SJCRH30 (cell line): ENCODE measurements around the gene ALKBH7. TPM values are rescaled to one million over a fixed set of nuclear protein-coding genes. Genes with fewer than 3 reads are reported as not detected.
A peak's percentile ranks its signal among the peaks of the same experiment; 100 is the strongest.
"Not testable (repeated sequence)": the region's sequence is repeated elsewhere in the genome, so short reads cannot be mapped to it uniquely, and the experiment has no call there.

ENCODE experiments used
- DNase-seq, 2 experiments: peaks; one replicate each; pipeline ENCODE4 v3.0.0-alpha.2; 2015 to 2020
- H3K27ac ChIP-seq: fragments of 250-450 bp; sonication (Bioruptor Pico); 2 replicates; pipeline ENCODE4 v1.5.1; 2020; ENCODE audit warnings: mild to moderate bottlenecking, moderate library complexity
- H3K27me3 ChIP-seq: fragments of 250-450 bp; sonication (Bioruptor Pico); 2 replicates; pipeline ENCODE4 v1.5.1; 2020; ENCODE audit warnings: mild to moderate bottlenecking, moderate library complexity
- H3K36me3 ChIP-seq: fragments of 250-450 bp; sonication (Bioruptor Pico); 2 replicates; pipeline ENCODE4 v1.5.1; 2020; ENCODE audit warnings: mild to moderate bottlenecking, moderate library complexity
- H3K4me1 ChIP-seq: fragments of 250-450 bp; sonication (Bioruptor Pico); 2 replicates; pipeline ENCODE4 v1.5.1; 2020; ENCODE audit warnings: mild to moderate bottlenecking, moderate library complexity
- H3K4me3 ChIP-seq: fragments of 250-450 bp; sonication (Bioruptor Pico); 2 replicates; pipeline ENCODE4 v1.5.1; 2020; ENCODE audit warnings: mild to moderate bottlenecking, moderate library complexity
- H3K9me3 ChIP-seq: fragments of 250-450 bp; sonication (Bioruptor Pico); replicated peaks from 2 replicates; pipeline ENCODE4 v1.5.1; 2020; ENCODE audit warnings: mild to moderate bottlenecking, moderate library complexity
- total RNA-seq: library from RNA; depleted of rRNA; stranded (reverse); fragments of >200 nt; shearing (Covaris generic); gene quantifications from 2 replicates; pipeline ENCODE4 v1.2.3, GENCODE V29; 2014; rRNA removed

The ALKBH7 gene
- total RNA-seq, result 24.6 and 28.5 TPM in 2 replicates

GRCh38 chr19:6372594-6373095 is at the start of gene ALKBH7:
Gene ALKBH7, plus strand, starts transcription at chr19:6372794. Its CDS starts 27 bp downstream, at chr19:6372821.
- Histone ChIP-seq H3K9me3 (no peaks in the 10 kb centered on the region), H3K36me3 (peaks cover 6% of the 10 kb centered on the region; the same call in 1 of the 2 replicates)

GRCh38 chr19:6324757-6325156 is 47.8 kb upstream of the ALKBH7 start:
- no peak overlapping the region for H3K27ac ChIP-seq
- no peak for DNase-seq
- no peaks in the 10 kb centered on the region for H3K36me3 ChIP-seq
- no peaks in the 10 kb centered on the region for H3K27me3 ChIP-seq
- H3K4me3 ChIP-seq, result no peak overlapping the region
- no peaks in the 10 kb centered on the region for H3K4me1 ChIP-seq
- no peaks in the 10 kb centered on the region for H3K9me3 ChIP-seq

More at GRCh38 chr19:6372594-6373095, at the start of gene ALKBH7:
- peaks cover 6% of the 10 kb centered on the region; the same call in 1 of the 2 replicates for H3K4me1 ChIP-seq
- no peaks in the 10 kb centered on the region for H3K27me3 ChIP-seq
- peak within 1 kb of the TSS; percentile 84 for H3K27ac ChIP-seq
- peak; percentile 99 to 100 for DNase-seq
- H3K4me3 ChIP-seq, result peak within 1 kb of the TSS; percentile 92

GRCh38 chr19:6325614-6326013 is 47.0 kb upstream of the ALKBH7 start:
- H3K4me3 ChIP-seq, result no peak overlapping the region
- no peaks in the 10 kb centered on the region for H3K9me3 ChIP-seq
- H3K27me3 ChIP-seq, result no peaks in the 10 kb centered on the region
- no peaks in the 10 kb centered on the region for H3K36me3 ChIP-seq
- no peak overlapping the region for H3K27ac ChIP-seq
- H3K4me1 ChIP-seq, result no peaks in the 10 kb centered on the region
- DNase-seq, result no peak

GRCh38 chr19:6326815-6327214 is 45.8 kb upstream of the ALKBH7 start:
- Histone ChIP-seq H3K36me3 (no peaks in the 10 kb centered on the region), H3K9me3 (no peaks in the 10 kb centered on the region), H3K27me3 (no peaks in the 10 kb centered on the region), H3K27ac (no peak overlapping the region), H3K4me3 (no peak overlapping the region), H3K4me1 (no peaks in the 10 kb centered on the region)
- DNase-seq, result no peak

- Histone ChIP-seq H3K4me1 (no peaks in the 10 kb centered on the region), H3K36me3 (no peaks in the 10 kb centered on the region), H3K9me3 (no peaks in the 10 kb centered on the region), H3K4me3 (no peak within 1 kb of the TSS), H3K27me3 (no peaks in the 10 kb centered on the region), H3K27ac (no peak within 1 kb of the TSS)
- DNase-seq, result no peak
Observed at GRCh38 chr19:6333439-6333838, 39.2 kb upstream of the ALKBH7 start, which contains the start of gene ACER1. Gene ACER1, minus strand, starts transcription at chr19:6333612. Its CDS starts 61 bp downstream, at chr19:6333551.

- no peak for DNase-seq
- H3K9me3 ChIP-seq, result no peaks in the 10 kb centered on the region
- no peaks in the 10 kb centered on the region for H3K4me1 ChIP-seq
- H3K27me3 ChIP-seq, result no peaks in the 10 kb centered on the region
- H3K4me3 ChIP-seq, result no peak overlapping the region
- no peaks in the 10 kb centered on the region for H3K36me3 ChIP-seq
- H3K27ac ChIP-seq, result no peak overlapping the region
Observed at GRCh38 chr19:6334490-6335285, 37.9 kb upstream of the ALKBH7 start.

GRCh38 chr19:6340493-6341201 is 31.9 kb upstream of the ALKBH7 start:
- no peak overlapping the region for H3K4me3 ChIP-seq
- no peaks in the 10 kb centered on the region for H3K36me3 ChIP-seq
- 0 out of 2 replicates have a peak, but pooled peaks cover 2% of the 10 kb centered on the region for H3K9me3 ChIP-seq
- H3K27ac ChIP-seq, result no peak overlapping the region
- H3K27me3 ChIP-seq, result no peaks in the 10 kb centered on the region
- no peaks in the 10 kb centered on the region for H3K4me1 ChIP-seq
- DNase-seq, result no peak

GRCh38 chr19:6343462-6343861 is 29.1 kb upstream of the ALKBH7 start:
- H3K9me3 ChIP-seq, result 0 out of 2 replicates have a peak, but pooled peaks cover 2% of the 10 kb centered on the region
- no peaks in the 10 kb centered on the region for H3K27me3 ChIP-seq
- H3K36me3 ChIP-seq, result no peaks in the 10 kb centered on the region
- DNase-seq, result peak in 1 of 2 experiments; percentile 30
- no peak overlapping the region for H3K4me3 ChIP-seq
- H3K4me1 ChIP-seq, result no peaks in the 10 kb centered on the region
- H3K27ac ChIP-seq, result no peak overlapping the region

GRCh38 chr19:6349271-6349670 is 23.3 kb upstream of the ALKBH7 start:
- not testable (repeated sequence) for H3K9me3 ChIP-seq, H3K27ac ChIP-seq, H3K36me3 ChIP-seq, DNase-seq, H3K4me1 ChIP-seq, H3K4me3 ChIP-seq, H3K27me3 ChIP-seq

- H3K4me3 ChIP-seq, result no peak overlapping the region
- H3K27ac ChIP-seq, result no peak overlapping the region
- no peaks in the 10 kb centered on the region for H3K9me3 ChIP-seq
- no peaks in the 10 kb centered on the region for H3K27me3 ChIP-seq
- DNase-seq, result no peak
- H3K4me1 ChIP-seq, result no peaks in the 10 kb centered on the region
- H3K36me3 ChIP-seq, result no peaks in the 10 kb centered on the region
Observed at GRCh38 chr19:6350688-6351087, 21.9 kb upstream of the ALKBH7 start.

GRCh38 chr19:6352381-6353165 is 20.0 kb upstream of the ALKBH7 start:
- H3K27me3 ChIP-seq, result no peaks in the 10 kb centered on the region
- no peak overlapping the region for H3K27ac ChIP-seq
- H3K9me3 ChIP-seq, result no peaks in the 10 kb centered on the region
- H3K36me3 ChIP-seq, result no peaks in the 10 kb centered on the region
- H3K4me1 ChIP-seq, result no peaks in the 10 kb centered on the region
- no peak for DNase-seq
- H3K4me3 ChIP-seq, result no peak overlapping the region

- Histone ChIP-seq H3K4me3 (no peak overlapping the region), H3K4me1 (0 out of 2 replicates have a peak, but pooled peaks cover 3% of the 10 kb centered on the region), H3K27ac (no peak overlapping the region), H3K27me3 (no peaks in the 10 kb centered on the region), H3K9me3 (no peaks in the 10 kb centered on the region), H3K36me3 (no peaks in the 10 kb centered on the region)
- no peak for DNase-seq
Observed at GRCh38 chr19:6354098-6354674, 18.4 kb upstream of the ALKBH7 start.

GRCh38 chr19:6355321-6356040 is 17.1 kb upstream of the ALKBH7 start:
- not testable (repeated sequence) for H3K36me3 ChIP-seq, H3K27ac ChIP-seq, H3K27me3 ChIP-seq, H3K4me3 ChIP-seq, H3K4me1 ChIP-seq, H3K9me3 ChIP-seq, DNase-seq

- Histone ChIP-seq H3K27ac (no peak overlapping the region), H3K4me3 (no peak overlapping the region), H3K4me1 (0 out of 2 replicates have a peak, but pooled peaks cover 3% of the 10 kb centered on the region), H3K9me3 (no peaks in the 10 kb centered on the region), H3K27me3 (no peaks in the 10 kb centered on the region), H3K36me3 (no peaks in the 10 kb centered on the region)
- peak in 1 of 2 experiments; percentile 17 for DNase-seq
Observed at GRCh38 chr19:6357174-6357573, 15.4 kb upstream of the ALKBH7 start.
